GM12878 (cell line): ENCODE measurements around the gene TBC1D30. TPM values are rescaled to one million over a fixed set of nuclear protein-coding genes. Genes with fewer than 3 reads are reported as not detected.
A peak's percentile ranks its signal among the peaks of the same experiment; 100 is the strongest.

Source experiments
- CBFB ChIP-seq: IDR thresholded peaks from 2 replicates; pipeline ENCODE4 v1.6.1; 2016; ENCODE audit warnings: antibody characterized with exemption, low read depth
- CHD2 ChIP-seq: IDR thresholded peaks from 2 replicates; pipeline ENCODE4 v1.6.1; 2011; ENCODE audit warnings: low read depth, low read length, improper control_type of control experiment, borderline replicate concordance
- CTCF ChIP-seq, 3 experiments: IDR thresholded peaks in 2 of 3; conservative IDR thresholded peaks in 1 of 3; 2 replicates each; pipeline ENCODE4 v1.5.1; 2011; ENCODE audit warnings: low read depth in 3 of 3, low read length in 3 of 3, mild to moderate bottlenecking in 3 of 3, control low read depth in 2 of 3, moderate library complexity in 2 of 3, inconsistent platforms in 1 of 3, mixed read lengths in 1 of 3; ENCODE audit not compliant: control insufficient read depth in 2 of 3, insufficient read depth in 1 of 3; ENCODE audit errors: extremely low read depth in 1 of 3
- DPF2 ChIP-seq: fragments of 450-650 bp; IDR thresholded peaks from 2 replicates; pipeline ENCODE4 v1.6.1; 2017; ENCODE audit warnings: mild to moderate bottlenecking
- FOXM1 ChIP-seq: IDR thresholded peaks from 2 replicates; pipeline ENCODE4 v1.6.1; 2012; ENCODE audit warnings: low read depth, mild to moderate bottlenecking, inconsistent platforms, low read length, moderate library complexity
- GATAD2B ChIP-seq: fragments of 450-650 bp; conservative IDR thresholded peaks from 2 replicates; pipeline ENCODE4 v1.6.1; 2017; ENCODE audit warnings: low read depth, mild to moderate bottlenecking, moderate library complexity
- HDGF ChIP-seq: fragments of 450-650 bp; IDR thresholded peaks from 2 replicates; pipeline ENCODE4 v1.6.1; 2016; ENCODE audit warnings: antibody characterized with exemption
- MEF2A ChIP-seq: IDR thresholded peaks from 2 replicates; pipeline ENCODE4 v1.6.1; 2011; ENCODE audit warnings: low read depth, mild to moderate bottlenecking, low read length, moderate library complexity; ENCODE audit not compliant: insufficient read depth
- MTA3 ChIP-seq: IDR thresholded peaks from 2 replicates; pipeline ENCODE4 v1.6.1; 2012; ENCODE audit warnings: low read length, inconsistent platforms, borderline replicate concordance
- NR2C1 ChIP-seq: fragments of 450-650 bp; IDR thresholded peaks from 2 replicates; pipeline ENCODE4 v1.6.1; 2017; ENCODE audit warnings: antibody characterized with exemption, mild to moderate bottlenecking, moderate library complexity
- NR2C2 ChIP-seq: IDR thresholded peaks from 2 replicates; pipeline ENCODE4 v1.6.1; 2011; ENCODE audit warnings: borderline replicate concordance, low read depth; ENCODE audit not compliant: control insufficient read depth, insufficient read length
- NR2F1 ChIP-seq: fragments of 450-650 bp; conservative IDR thresholded peaks from 2 replicates; pipeline ENCODE4 v1.6.1; 2017; ENCODE audit warnings: mild to moderate bottlenecking
- SIX5 ChIP-seq: IDR thresholded peaks from 2 replicates; pipeline ENCODE4 v1.6.1; 2011; ENCODE audit warnings: mild to moderate bottlenecking, low read depth, low read length, moderate library complexity; ENCODE audit not compliant: severe bottlenecking
- SRF ChIP-seq, 2 experiments: IDR thresholded peaks; 2 replicates each; pipeline ENCODE4 v1.6.1; 2011; ENCODE audit warnings: low read depth in 2 of 2, low read length in 2 of 2, mild to moderate bottlenecking in 1 of 2, moderate library complexity in 1 of 2
- STAT1 ChIP-seq: fragments of 450-650 bp; conservative IDR thresholded peaks from 2 replicates; pipeline ENCODE4 v1.6.1; 2014; ENCODE audit warnings: antibody characterized with exemption, mild to moderate bottlenecking
- SUZ12 ChIP-seq: fragments of 200-600 bp; sonication (generic); IDR thresholded peaks from one replicate; pipeline ENCODE4 v1.6.1; 2018; ENCODE audit warnings: antibody characterized with exemption, mild to moderate bottlenecking; ENCODE audit not compliant: unreplicated experiment
- TARDBP ChIP-seq: IDR thresholded peaks from 2 replicates; pipeline ENCODE4 v1.6.1; 2016; ENCODE audit warnings: borderline replicate concordance
- ZBED1 ChIP-seq: IDR thresholded peaks from 2 replicates; pipeline ENCODE4 v1.6.1; 2016; ENCODE audit warnings: borderline replicate concordance
- ZNF207 ChIP-seq: fragments of 450-650 bp; IDR thresholded peaks from 2 replicates; pipeline ENCODE4 v1.6.1; 2014; ENCODE audit warnings: antibody characterized with exemption, mild to moderate bottlenecking, borderline replicate concordance
- ZNF24 ChIP-seq: fragments of 450-650 bp; IDR thresholded peaks from 2 replicates; pipeline ENCODE4 v1.6.1; 2017; ENCODE audit warnings: antibody characterized with exemption, mild to moderate bottlenecking
- ZNF622 ChIP-seq: fragments of 450-650 bp; IDR thresholded peaks from 2 replicates; pipeline ENCODE4 v1.6.1; 2017; ENCODE audit warnings: mild to moderate bottlenecking, inconsistent platforms
- ZNF687 ChIP-seq: fragments of 450-650 bp; IDR thresholded peaks from 2 replicates; pipeline ENCODE4 v1.6.1; 2017; ENCODE audit warnings: mild to moderate bottlenecking, moderate library complexity
- polyA plus RNA-seq, 11 experiments: library from polyadenylated mRNA; depleted of rRNA in 4 of 11; unstranded in 6 of 11; stranded (reverse) in 5 of 11; fragments of >200 nt; fragmentation: Nextera tagmentation in 4 of 11; fragmentation: Illumina TruSeq in 1 of 11; extraction: Ambion mirVana in 4 of 11; extraction: Trizol in 1 of 11; gene quantifications; 1 replicate in 1 of 11; 2 replicates in 10 of 11; pipeline versions ENCODE4 v1.2.1 to v1.2.3, GENCODE V29; 2011 to 2016; ENCODE audit warnings: inconsistent platforms in 2 of 11, missing spikeins in 2 of 11, low read depth in 1 of 11
- total RNA-seq, 4 experiments: library from RNA; depleted of rRNA in 3 of 4; stranded (reverse); fragments of >200 nt in 3 of 4; fragmentation: Illumina TruSeq in 1 of 4; extraction: Trizol in 1 of 4; gene quantifications; 2 replicates each; pipeline versions ENCODE4 v1.2.1 to v1.2.3, GENCODE V29; 2013 to 2021
- TF ChIP-seq, protein P1 (sequence below): fragments of 450-650 bp; IDR thresholded peaks from 2 replicates; pipeline ENCODE4 v1.6.1; 2018; ENCODE audit warnings: mild to moderate bottlenecking, low read depth, moderate library complexity; ENCODE audit not compliant: partially characterized antibody

The TBC1D30 gene
- total and polyA plus RNA-seq, 10 of the 15 experiments (the other 5 are each of a cell fraction or from before 2014, with no cell fraction given), result 1.2 to 23.3 (median 11.1) TPM

- TF ChIP-seq CTCF (IDR thresholded peaks at IDR 0.05 in 2 of 3, conservative IDR thresholded peaks at IDR 0.05 in 1 of 3; ENCODE audit: control insufficient read depth in 2 of 3, extremely low read depth in 1 of 3, insufficient read depth in 1 of 3, low read depth in 3 of 3, low read length in 3 of 3) (no peak), MTA3 (no peak), HDGF (no peak), SUZ12 (no peak), NR2C2 (no peak), CHD2 (no peak), ZBED1 (no peak), FOXM1 (peak; percentile 46; the same call in 1 of the 2 replicates), SRF (IDR thresholded peaks at IDR 0.05; ENCODE audit: low read depth in 2 of 2, low read length in 2 of 2) (no peak), NR2C1 (no peak), ZNF207 (no peak), ZNF687 (peak; percentile 34; the same call in 1 of the 2 replicates), STAT1 (no peak), TARDBP (no peak), CBFB (no peak), MEF2A (0 out of 2 replicates have a peak, but pooled peaks have one; percentile 9), ZNF24 (no peak), DPF2 (no peak), SIX5 (no peak), NR2F1 (no peak), GATAD2B (no peak), ZNF622 (no peak)
- TF ChIP-seq, protein P1, sequence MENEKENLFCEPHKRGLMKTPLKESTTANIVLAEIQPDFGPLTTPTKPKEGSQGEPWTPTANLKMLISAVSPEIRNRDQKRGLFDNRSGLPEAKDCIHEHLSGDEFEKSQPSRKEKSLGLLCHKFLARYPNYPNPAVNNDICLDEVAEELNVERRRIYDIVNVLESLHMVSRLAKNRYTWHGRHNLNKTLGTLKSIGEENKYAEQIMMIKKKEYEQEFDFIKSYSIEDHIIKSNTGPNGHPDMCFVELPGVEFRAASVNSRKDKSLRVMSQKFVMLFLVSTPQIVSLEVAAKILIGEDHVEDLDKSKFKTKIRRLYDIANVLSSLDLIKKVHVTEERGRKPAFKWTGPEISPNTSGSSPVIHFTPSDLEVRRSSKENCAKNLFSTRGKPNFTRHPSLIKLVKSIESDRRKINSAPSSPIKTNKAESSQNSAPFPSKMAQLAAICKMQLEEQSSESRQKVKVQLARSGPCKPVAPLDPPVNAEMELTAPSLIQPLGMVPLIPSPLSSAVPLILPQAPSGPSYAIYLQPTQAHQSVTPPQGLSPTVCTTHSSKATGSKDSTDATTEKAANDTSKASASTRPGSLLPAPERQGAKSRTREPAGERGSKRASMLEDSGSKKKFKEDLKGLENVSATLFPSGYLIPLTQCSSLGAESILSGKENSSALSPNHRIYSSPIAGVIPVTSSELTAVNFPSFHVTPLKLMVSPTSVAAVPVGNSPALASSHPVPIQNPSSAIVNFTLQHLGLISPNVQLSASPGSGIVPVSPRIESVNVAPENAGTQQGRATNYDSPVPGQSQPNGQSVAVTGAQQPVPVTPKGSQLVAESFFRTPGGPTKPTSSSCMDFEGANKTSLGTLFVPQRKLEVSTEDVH, result no peak
Observed at GRCh38 chr12:64883264-64884163, 59.1 kb downstream of the TBC1D30 start (continued).
